CD4-positive, alpha-beta T cell treated with Interleukin-1 beta for 1 hour (primary cell): Measurements from ENCODE around the gene GPR84.

Experiments used
- DNase-seq, 2 donors: peaks; one replicate each; pipeline ENCODE4 v3.0.0-alpha.2; 2020 to 2022

Gene GPR84

DNA sequence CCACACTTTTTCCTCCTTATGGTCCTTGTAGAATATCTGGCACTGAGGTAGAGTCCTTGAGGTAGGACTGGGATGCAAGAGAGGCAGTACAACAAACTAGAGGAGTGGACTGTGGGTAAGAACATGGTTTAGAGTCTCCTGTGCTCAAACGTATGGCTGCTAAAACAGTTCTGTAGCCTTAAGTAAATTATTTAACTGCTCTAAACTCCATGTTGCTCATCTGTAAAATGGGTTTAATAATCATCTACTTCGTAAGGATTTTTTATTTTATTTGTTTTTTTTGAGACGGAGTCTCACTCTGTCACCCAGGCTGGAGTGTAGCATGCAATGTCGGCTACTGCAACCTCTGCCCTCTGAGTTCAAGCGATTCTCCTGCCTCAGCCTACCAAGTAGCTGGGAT, 42.9 kb downstream of the GPR84 start:
- no peak for DNase-seq
